SH-SY5Y (cell line): ENCODE results near the gene SNAP25.

Experiments
- GATA2 ChIP-seq: IDR thresholded peaks from 2 replicates; pipeline ENCODE4 v1.6.1; 2011; ENCODE audit warnings: mild to moderate bottlenecking, low read depth, low read length
- GATA3 ChIP-seq: IDR thresholded peaks from 2 replicates; pipeline ENCODE4 v1.6.1; 2011; ENCODE audit warnings: low read depth, mild to moderate bottlenecking, low read length, moderate library complexity

GRCh38 chr20:10300582-10301446, 82.2 kb downstream of the SNAP25 start:
- no peak for TF ChIP-seq GATA2
- TF ChIP-seq GATA3: no peak
